Ovary (tissue), 9 donors: Measurements from ENCODE around the gene H6PD. TPM values are rescaled to one million over a fixed set of nuclear protein-coding genes. Genes with fewer than 3 reads are reported as not detected.
A peak's percentile ranks its signal among the peaks of the same experiment; 100 is the strongest.

Experiments used
- DNase-seq, 5 donors: peaks; one replicate each; pipeline ENCODE4 v3.0.0-alpha.2; 2019 to 2020
- H3K27ac ChIP-seq, 2 donors: fragments of 200-600 bp; one replicate each; pipeline versions ENCODE4 v1.5.1 to v1.8.0; 2019 to 2022
- H3K27me3 ChIP-seq: fragments of 200-600 bp; one replicate; pipeline ENCODE4 v1.8.0; 2022
- H3K36me3 ChIP-seq: fragments of 200-600 bp; sonication (generic); one replicate; pipeline ENCODE4 v1.5.1; 2019
- H3K4me1 ChIP-seq: one replicate; pipeline ENCODE4 v1.8.1; 2013; ENCODE audit warnings: mild to moderate bottlenecking, moderate library complexity; ENCODE audit not compliant: insufficient read depth
- H3K4me3 ChIP-seq: fragments of 200-600 bp; sonication (generic); one replicate; pipeline ENCODE4 v1.5.1; 2017
- H3K9me3 ChIP-seq, 2 donors: fragments of 200-600 bp in 1 of 2; sonication (generic) in 1 of 2; one replicate each; pipeline versions ENCODE4 v1.5.1 to v1.8.1; 2013 to 2019; ENCODE audit warnings: mild to moderate bottlenecking in 1 of 2, moderate library complexity in 1 of 2
- CTCF ChIP-seq, 3 donors: fragments of 450-650 bp in 2 of 3; fragments of 200-600 bp in 1 of 3; IDR thresholded peaks; one replicate each; pipeline versions ENCODE4 v1.5.1 to v1.8.0; 2016 to 2022; ENCODE audit warnings: antibody characterized with exemption in 3 of 3, mild to moderate bottlenecking in 1 of 3
- EP300 ChIP-seq: sonication (generic); formaldehyde crosslinking; IDR thresholded peaks from one replicate; pipeline ENCODE4 v1.6.1; 2017; ENCODE audit warnings: antibody characterized with exemption
- POLR2A ChIP-seq: fragments of 450-650 bp; IDR thresholded peaks from one replicate; pipeline ENCODE4 v1.6.1; 2017; ENCODE audit warnings: antibody characterized with exemption, mild to moderate bottlenecking, moderate library complexity
- WGBS, 3 donors: extraction: QIAGEN DNeasy Blood & Tissue Kit in 1 of 3; methylation state at CpG; one replicate each; pipeline versions ENCODE4 v1.1.5 to v1.1.7; 2013 to 2017; 5-methylcytosine and 5-hydroxymethylcytosine counted together
- intact Hi-C, 4 donors: fragments of 100-400 bp; cut with DNase I; formaldehyde crosslinking; loops; one replicate each; pipeline versions ENCODE4 v1.11.0 to v1.15.1; 2022 to 2023
- polyA plus RNA-seq, 2 donors: library from polyadenylated mRNA; stranded (reverse); fragments of 200-250 nt in 1 of 2; fragments of 350-450 nt in 1 of 2; fragmentation: Illumina TruSeq in 1 of 2; extraction: RNeasy Lipid Tissue Mini Kit (QIAGEN cat#74804) in 1 of 2; gene quantifications; one replicate each; pipeline ENCODE4 v1.2.3, GENCODE V29; 2013 to 2014
- total RNA-seq, 7 donors: library from RNA; depleted of rRNA in 2 of 7; stranded (reverse); fragments of >200 nt in 2 of 7; fragmentation: NEBNext Ultra II Directional in 3 of 7; extraction: Animal tissue kit (Norgen Biotek cat#: 25700) in 3 of 7; gene quantifications; one replicate each; pipeline versions ENCODE4 v1.1.0 to v1.2.4, GENCODE V29; 2016 to 2023
- donor health status: DM: no; HTN: no; CAD: no; lungs with moderate emphysema.
- donor health status: DM: no; HTN: no; CAD: no.
- donor health status: Bipolar disorder and iron deficiency.
- donor health status: DM: yes; HTN: yes; CAD: no.
- donor health status: DM: no; HTN: no; CAD: no.
- donor health status: DM: yes; HTN: yes; CAD: no.

H6PD gene
- total and polyA plus RNA-seq, 9 donors = 47.0 to 148 (median 89.7) TPM

DNA sequence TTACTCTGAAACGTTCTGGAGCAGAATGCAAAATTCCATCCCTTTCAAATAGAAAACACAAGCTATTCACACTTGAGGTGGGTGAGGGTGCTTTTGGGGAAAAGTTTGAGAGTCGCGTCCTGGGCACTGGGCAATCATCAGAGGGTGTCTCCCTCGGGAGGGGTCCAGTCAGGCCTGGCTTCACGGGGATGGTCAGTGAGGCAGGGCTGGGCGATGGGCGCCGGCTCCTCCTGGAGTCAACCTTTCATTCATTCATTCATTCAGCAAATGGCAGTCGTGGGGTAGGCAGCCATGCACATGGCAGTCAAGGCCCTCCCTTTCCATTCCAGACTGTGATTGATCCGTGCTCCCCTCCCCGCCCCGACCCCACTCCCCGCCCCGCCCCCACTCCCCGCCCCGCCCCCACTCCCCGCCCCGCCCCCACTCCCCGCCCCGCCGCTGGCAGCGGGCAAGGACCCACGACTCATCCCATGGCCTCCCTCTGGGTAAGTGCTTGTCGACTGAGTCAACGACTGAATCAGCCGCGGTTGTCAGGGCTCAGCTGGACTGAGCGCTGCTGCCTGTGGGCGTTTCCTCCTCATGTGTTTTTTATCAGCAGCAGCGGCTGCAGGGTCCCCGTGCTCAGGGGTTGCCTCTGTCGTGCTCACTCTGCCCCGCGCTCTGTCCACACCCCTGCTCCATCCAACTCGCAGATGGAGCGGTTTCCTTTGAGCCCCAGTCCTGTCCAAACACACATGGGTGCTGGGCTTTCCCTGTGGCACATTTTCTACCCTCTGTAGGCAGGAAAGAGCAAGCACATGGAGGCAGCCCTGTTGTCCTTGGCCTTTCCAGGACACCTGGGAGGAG lies 45.7 kb downstream of the H6PD start:
- H3K36me3 ChIP-seq = no peaks in the 10 kb centered on the region
- 20 to 30% (median 22%) methylated on average over 26 to 36 of the region's 36 CpGs for WGBS, 3 donors
- intact Hi-C loops = loop anchor here in 1 of 4 donors (10.0 kb wide), 1 partner anchor 295 kb away; no protein-coding TSS in a partner anchor
- no peak overlapping the region for H3K27ac ChIP-seq
- peak in 1 of 5 donors; percentile 60 for DNase-seq
- no peaks in the 10 kb centered on the region for H3K9me3 ChIP-seq
- peaks cover 4% of the 10 kb centered on the region for H3K4me1 ChIP-seq
- TF ChIP-seq POLR2A (no peak), CTCF (IDR thresholded peaks at IDR 0.05) (no peak), EP300 (no peak)
- H3K27me3 ChIP-seq = no peaks in the 10 kb centered on the region
- no peak overlapping the region for H3K4me3 ChIP-seq

DNA sequence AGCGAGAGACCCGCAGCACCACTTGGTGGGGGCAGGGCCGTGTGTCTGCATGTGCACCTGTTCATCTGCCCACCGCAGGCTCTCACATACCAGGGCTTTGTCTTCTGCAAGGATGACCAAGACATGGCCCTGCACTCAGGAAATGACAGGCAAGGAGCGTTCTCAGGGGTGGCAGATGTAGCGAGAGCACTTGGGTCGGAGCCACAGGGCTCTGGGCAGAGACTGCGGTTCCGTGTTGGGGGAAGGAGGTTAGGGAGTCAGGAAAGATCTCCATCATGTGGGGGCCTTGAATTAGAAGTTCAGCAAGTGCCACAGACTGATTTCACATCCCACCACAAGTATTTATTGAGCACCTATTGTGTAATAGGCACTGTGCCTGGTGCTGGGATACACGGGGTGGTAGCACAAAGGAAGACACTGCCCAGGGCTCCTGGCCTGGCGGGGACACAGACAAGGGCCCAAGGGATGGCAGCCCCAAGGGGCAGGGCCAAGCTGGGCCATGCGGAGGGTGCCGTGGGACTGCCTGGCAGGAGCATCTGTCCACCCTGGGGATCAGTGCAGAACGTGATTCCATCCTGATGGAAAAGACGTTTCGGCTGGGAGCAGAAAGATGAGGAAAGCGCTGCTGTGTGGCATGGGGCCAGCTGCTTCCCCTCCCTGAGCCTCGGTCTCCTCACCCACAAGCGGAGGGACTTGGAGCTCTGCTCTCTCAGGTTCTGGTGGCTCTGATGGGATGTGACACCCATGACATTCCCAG lies 46.7 kb downstream of the H6PD start:
- Histone ChIP-seq H3K9me3 (no peaks in the 10 kb centered on the region), H3K36me3 (no peaks in the 10 kb centered on the region), H3K27ac (no peak overlapping the region), H3K27me3 (no peaks in the 10 kb centered on the region), H3K4me3 (no peak overlapping the region), H3K4me1 (peaks cover 4% of the 10 kb centered on the region)
- intact Hi-C loops = loop anchor here in 1 of 4 donors (10.0 kb wide), 1 partner anchor 294 kb away; no protein-coding TSS in a partner anchor
- TF ChIP-seq POLR2A (no peak), EP300 (no peak), CTCF (IDR thresholded peaks at IDR 0.05) (no peak)
- no peak for DNase-seq
- 77 to 81% (median 79%) methylated on average over 19 of the region's 19 CpGs for WGBS, 3 donors

DNA sequence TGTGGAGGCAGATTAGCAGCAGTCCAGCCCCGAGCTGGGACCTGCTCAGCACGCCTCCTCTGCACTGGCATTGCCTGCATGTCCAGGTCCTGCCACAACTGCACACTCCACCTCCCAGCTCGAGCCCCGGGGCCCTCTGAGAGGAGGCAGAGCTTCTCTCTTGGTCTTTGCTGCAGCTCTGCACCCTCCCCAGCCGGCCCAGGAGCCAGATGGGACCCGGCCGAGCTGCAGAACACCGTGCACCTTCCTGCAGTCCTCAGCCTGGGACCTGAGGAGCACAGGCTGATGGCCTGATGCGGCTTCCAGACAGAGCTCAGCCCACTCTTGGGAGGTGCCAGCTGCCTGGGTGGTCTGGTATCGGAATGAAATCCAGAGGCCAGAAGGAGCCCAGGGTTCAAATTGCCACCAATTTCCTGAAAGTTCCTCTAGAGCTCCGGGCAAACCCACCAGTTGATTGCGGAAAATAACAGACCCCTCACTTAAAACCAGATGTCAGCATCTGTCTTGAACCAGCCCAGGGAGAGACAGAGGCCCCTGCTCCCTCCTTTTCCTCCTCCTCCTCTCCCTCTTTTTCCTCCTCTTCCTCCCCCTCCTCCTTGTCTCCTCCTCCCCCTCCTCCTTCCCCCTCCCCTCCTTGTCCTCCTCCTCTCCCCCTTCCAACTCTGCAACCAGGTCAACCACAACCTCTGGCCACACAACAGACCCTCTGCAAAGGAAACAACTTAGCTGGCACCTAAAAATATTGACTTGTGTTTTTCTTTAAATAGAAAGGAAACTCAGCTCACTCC lies 47.5 kb downstream of the H6PD start:
- no peak overlapping the region for H3K27ac ChIP-seq
- DNase-seq = no peak
- H3K27me3 ChIP-seq = no peaks in the 10 kb centered on the region
- no peaks in the 10 kb centered on the region for H3K36me3 ChIP-seq
- H3K9me3 ChIP-seq = no peaks in the 10 kb centered on the region
- H3K4me1 ChIP-seq = peaks cover 4% of the 10 kb centered on the region
- no peak for TF ChIP-seq POLR2A
- no peak for TF ChIP-seq CTCF (IDR thresholded peaks at IDR 0.05)
- no peak for TF ChIP-seq EP300
- no peak overlapping the region for H3K4me3 ChIP-seq
- intact Hi-C loops = loop anchor here in 1 of 4 donors (10.0 kb wide), 1 partner anchor 293 kb away; no protein-coding TSS in a partner anchor
- WGBS, 3 donors = 19 to 28% (median 21%) methylated on average over 12 of the region's 12 CpGs

DNA sequence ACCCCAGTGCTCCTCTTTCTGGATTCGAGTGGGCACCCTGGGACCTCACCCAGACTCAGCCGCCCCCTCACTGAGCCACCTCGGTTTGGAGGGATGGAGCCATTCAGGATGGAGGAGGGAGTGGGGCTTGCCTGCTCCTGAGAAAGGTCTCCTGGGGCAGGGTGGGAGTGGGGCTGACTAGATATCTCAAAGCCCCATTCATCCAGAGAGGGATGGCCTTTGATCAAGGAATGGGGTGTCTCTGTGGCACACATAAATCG lies 48.1 kb downstream of the H6PD start:
- peaks cover 4% of the 10 kb centered on the region for H3K4me1 ChIP-seq
- no peaks in the 10 kb centered on the region for H3K27me3 ChIP-seq
- H3K4me3 ChIP-seq = no peak overlapping the region
- H3K36me3 ChIP-seq = no peaks in the 10 kb centered on the region
- TF ChIP-seq POLR2A (no peak), EP300 (no peak), CTCF (IDR thresholded peaks at IDR 0.05) (no peak)
- H3K9me3 ChIP-seq = no peaks in the 10 kb centered on the region
- no peak for DNase-seq
- no peak overlapping the region for H3K27ac ChIP-seq
- intact Hi-C loops = loop anchor here in 1 of 4 donors (10.0 kb wide), 1 partner anchor 292 kb away; no protein-coding TSS in a partner anchor
- WGBS, 3 donors = 53 to 61% (median 57%) methylated on average over 4 of the region's 4 CpGs
